Activated effector memory CD4-positive, alpha-beta T cell treated with Interleukin-2 at 50 U/mL for 16 hours (primary cell): ENCODE results near the gene UNC5B.
A peak's percentile ranks its signal among the peaks of the same experiment; 100 is the strongest.

ENCODE experiments used
- DNase-seq: peaks from one replicate; pipeline ENCODE4 v3.0.0-alpha.2; 2020

Gene UNC5B

DNA sequence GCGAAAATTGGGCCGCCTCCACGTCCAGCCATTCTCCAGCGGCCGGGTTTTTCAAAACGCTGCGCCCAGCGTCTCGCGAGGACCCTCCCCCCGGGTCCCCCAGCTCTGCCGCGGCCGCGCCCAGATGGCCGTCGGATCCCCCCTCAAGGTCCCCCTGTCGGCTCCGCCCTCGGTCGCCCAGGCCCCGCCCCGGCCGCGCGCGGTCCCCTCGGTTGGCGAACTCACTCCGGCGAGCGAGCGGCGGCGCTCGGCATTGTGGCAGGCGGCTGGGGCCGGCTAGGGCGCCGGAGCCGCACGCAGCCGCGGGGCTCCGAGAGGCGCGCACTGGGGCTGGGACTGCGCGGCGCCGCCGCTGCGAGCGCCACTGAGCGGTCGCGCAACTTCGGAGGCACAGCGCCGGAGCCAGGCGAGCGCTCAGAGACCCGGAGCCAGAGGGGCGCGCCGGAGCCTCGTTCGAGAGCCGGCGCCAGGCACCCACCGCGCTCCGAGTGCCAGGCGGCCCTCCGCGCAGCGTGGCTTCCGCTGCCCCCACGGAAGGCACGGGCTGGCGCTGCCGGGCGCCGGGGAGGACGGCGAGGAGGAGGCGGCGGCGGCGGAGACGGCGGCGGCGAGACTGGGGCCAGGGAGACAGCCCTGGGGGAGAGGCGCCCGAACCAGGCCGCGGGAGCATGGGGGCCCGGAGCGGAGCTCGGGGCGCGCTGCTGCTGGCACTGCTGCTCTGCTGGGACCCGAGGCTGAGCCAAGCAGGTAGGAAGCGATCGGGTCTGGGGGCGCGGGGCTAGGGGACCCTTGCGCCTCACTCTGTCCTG lies at the start of gene UNC5B:
Gene UNC5B (plus strand): TSS at position 253 of the 809 bp plus-strand sequence. CDS start 416 bp downstream, at position 669.
- peak; percentile 15 for DNase-seq

DNA sequence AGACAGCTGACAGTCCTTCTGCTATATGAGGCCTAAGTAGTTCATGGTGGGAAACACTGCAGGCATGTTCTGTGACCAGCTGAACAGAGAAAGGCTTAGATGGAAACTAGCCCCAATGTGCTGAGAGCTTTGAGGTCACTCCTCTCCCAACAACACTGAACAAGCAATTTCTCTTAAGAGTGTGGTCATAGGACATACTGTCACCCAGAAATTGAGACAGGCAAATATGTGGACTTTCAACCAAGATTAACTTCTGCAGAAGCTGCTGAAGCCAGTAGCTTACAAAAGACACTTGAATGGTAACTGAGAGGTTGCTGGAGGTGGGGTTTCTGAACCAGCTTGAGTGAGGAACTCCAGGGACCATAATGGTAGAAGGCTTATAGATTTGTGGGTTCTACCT lies 38.9 kb upstream of the UNC5B start:
- no peak for DNase-seq

DNA sequence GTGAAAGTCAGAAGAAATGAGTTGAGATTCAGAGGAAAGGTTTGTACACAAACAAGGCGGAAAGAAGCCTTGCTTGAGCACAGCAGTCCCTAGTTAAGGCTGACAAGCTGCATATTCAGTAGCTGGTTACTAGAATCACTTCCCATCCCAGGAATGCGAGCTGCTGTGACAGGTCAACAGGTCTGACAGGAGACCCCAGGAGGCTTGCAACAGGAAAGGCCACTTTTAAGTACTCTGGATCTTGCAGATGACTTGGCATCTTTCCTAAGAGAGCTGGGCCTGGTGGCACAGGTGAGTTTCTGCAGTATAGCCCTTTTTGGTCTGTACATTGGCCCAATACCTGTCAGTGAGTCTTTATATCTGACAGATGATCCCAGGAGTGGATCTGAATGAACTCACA lies 35.7 kb upstream of the UNC5B start:
- DNase-seq: no peak

DNA sequence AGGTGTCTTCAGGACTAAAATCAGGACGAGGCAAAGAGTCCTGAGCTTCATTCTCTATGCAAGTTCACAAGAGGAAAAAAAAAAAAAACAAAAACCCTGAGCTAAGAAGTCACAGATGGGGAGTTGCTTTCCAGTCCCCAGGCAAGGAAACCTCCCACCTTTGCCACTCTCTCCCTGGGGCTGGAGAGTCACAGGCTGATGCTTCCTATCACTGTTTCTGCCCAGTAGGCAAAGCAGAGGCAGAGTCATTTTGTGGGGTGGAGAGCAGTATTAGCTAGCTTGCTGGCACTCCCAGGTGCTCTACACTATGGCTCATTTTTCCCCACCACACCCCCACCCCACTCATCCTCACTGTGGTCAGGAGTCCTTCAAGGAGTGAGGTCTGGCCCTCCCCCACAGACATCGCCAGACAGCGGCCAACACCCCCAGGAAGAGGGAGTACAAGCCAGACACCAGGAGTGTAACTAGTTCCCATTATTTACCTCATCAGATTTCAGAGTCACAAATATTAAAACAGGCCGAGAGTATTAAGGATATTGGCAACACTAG lies 34.6 kb upstream of the UNC5B start:
- no peak for DNase-seq

DNA sequence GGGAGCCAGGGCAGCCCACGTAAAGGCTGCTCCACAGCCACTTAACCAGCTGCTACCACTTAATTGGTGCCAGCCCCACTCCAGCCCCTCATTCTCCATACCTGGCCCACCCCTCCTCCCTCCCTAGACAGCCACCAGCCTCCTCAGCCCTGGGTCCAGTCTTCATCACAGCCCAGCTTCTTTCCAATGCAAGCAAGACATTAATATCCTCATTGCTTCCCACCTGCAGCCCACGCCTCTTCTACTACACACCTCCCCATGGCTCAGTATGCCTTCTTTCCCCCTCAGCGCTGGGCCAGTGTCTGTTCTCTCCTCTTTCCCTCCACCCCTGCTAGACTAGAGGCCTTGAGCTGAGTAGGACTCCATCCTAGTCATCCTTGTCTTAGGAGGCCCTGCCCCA lies 33.5 kb upstream of the UNC5B start:
- no peak for DNase-seq

DNA sequence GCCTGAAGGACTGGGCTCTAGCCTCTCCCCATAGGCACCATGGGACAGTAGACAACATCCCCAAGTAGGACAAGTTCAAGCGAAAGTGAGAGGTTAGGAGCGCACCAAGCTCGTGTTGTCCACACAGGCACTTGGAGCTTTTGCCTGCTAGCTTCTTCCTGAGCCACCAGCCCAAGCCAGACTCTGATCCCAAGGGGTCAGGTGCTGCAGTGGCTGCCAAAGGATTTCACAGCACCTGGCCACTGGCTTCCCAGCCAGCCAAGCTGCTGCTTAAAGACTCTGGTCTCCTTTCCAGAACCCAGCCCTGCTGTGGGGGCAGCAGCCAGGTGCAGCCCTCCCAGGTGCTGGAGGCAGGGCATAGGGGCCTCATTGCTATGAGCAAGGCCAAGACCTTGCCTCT lies 33.0 kb upstream of the UNC5B start:
- no peak for DNase-seq

DNA sequence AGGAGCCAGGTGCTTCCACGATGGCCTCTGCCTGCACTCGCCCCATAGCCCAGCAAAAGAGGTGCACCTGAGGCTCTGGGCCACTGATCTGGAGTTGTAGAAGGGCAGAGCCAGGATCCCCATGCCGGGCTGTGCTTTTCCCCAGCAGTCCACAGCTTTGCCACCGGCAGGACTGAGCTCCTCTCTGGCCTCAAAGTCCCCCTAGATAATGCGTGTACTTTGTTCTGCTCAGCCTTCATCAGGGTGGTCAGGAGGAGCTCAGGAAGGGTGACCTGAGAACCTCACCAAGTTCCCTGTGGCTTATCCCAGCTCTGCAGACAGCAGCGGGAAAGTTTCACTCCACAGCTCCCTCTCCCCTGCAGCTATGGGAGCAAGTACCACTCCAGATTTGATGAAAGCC lies 27.9 kb upstream of the UNC5B start:
- DNase-seq: no peak

DNA sequence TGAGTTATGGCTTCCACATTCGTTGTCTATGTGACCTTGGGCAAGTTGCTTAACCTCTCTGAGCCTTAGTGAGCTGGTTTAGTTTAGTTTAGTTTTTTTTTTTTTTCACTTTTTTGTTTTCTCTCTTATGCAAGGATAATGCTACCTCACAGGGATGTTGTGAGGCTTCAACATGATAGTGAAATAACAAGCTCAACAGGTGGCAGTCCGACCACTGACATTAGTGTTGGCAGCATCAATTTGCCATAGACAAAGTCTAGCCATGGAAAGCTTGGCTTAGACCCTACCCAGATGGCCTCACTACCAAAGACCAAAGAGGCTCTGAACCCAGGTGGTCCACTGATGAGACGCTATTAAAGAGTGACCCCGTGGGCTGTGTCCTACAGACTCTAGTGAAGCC lies 27.2 kb upstream of the UNC5B start:
- no peak for DNase-seq

DNA sequence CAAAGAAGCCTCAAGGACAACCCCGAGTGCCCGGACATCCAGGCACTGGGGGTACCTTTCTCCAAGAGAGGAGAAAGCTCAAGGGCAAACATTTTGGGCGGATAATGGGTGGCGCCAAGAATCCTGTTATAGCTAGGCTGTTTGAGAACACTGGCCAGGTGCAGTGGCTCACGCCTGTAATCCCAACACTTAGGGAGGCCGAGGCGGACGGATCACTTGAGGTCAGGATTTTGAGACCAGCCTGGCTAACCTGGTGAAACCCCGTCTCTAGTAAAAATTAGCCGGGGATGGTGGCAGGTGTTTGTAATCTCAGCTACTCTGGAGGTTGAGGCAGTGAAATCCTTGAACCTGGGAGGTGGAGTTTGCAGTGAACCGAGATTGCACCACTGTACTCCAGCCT lies 25.2 kb upstream of the UNC5B start:
- no peak for DNase-seq

DNA sequence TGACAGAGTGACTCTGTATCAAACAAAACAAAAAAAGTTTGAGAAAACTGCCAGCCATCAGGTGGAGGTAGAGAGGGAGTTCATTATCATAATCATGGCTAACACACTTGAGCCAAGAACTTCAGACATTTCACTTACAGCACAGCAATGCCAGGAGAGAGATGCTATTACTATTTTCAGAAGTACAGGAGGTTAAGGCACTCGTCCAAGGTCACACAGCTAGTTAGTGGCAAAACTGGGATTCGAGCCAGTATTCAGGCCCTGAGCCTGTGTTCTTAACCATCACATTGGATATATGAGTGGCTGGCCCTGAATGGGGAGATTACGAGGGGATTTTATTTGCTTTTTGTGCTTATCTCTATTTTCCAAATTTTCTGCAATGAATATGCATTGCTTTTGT lies 24.8 kb upstream of the UNC5B start:
- no peak for DNase-seq

DNA sequence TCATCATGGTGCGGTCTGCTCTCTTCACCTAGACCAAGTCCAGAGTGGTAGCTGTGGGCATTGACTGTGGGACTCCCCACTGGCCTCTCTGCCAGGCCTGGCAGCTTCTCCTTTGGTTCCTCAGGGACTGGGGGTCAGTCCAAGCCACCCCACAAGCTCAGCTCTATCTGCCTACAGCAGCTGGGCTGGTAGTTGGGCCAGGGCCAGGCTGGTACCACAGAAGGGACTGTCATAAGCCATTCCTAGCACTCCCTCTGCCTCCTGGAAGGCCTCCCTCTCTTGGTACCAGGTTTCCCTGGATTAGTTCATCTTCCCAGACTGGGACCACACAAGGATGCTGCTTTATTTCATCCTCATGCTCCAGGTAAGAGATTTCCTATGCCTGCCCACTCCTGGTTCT lies 24.2 kb upstream of the UNC5B start:
- DNase-seq: no peak

DNA sequence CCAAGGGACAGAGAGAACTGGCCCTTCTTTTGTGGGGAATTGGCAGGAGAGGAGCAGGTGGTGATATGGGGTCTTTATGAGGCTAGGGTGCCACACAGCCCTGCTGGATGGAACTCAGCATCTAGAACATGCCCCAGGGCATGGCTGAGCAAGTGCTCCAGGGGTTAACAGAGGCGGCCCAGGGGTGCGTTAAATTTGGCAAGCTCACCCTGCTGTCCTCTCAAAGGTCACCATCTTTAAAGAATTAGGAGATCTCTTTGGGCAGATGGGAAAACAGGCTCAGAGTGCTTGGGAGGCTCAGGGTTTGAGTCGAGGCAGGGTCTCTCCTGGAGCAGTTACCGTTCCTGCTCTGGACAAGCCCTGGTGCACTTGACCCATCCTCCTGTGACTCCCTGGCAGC lies 21.4 kb upstream of the UNC5B start:
- no peak for DNase-seq

DNA sequence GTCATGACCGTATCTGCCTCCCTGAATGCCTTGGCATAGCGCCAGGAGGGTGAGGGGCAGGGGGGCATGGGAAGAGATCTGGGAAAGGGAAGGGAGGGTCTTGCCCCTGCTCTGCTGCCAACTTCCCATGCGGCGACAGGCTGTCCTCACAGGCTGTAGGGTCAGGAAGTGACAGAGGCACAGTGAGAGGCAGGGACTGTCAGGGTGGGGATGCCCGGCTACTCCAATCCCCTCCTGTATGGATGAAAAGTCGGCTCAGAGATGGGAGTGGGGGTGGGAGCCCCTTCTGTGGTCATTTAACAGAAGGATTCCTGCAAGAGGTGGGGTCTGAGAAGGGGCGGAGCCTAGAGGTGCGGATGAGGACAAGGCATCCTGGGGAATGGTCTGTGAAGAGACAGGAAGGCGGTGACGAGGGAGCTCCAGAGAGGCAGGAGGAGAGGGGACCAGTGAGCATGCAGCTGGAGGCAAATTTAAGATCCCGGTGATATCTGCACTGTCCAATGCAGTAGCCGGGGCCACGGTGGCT lies 20.8 kb upstream of the UNC5B start:
- DNase-seq: no peak

DNA sequence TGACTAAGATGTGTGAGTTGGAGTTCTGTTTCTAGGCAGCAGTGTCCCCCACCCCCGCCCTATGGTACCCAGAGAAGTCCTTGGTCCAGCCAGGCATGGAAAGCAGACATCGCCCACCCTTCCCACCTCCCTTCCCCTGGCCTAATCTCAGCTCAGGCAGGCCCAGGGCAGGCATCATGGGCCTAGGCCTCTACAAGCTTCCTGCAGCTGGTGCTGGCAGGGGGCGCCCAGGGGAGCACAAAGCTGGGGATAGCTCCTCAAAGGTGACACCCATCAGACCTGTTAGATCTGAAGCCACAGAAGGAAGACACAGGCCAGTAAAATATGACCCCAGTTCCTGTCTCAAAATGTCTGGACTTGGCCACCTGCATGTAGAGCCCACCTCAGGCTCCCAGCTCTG lies 18.9 kb upstream of the UNC5B start:
- DNase-seq: no peak

DNA sequence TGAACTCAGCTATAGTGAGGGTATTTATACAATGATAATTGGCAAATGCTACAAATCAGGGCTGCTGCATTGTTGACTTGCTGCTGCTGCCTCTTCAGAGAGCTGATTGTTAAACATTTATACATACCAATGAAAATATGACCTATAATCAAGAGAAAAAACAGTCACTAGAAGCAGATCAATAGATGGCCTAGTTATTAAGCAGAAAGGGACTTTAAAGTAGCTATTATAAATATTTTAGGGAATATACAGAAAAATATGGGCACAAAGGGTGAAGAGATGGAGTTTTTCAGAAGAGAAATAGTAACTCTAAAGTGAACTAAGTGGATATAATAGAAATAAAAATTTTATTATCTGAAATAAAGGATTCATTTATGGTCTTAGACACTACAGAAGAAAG lies 14.4 kb upstream of the UNC5B start:
- DNase-seq: no peak

DNA sequence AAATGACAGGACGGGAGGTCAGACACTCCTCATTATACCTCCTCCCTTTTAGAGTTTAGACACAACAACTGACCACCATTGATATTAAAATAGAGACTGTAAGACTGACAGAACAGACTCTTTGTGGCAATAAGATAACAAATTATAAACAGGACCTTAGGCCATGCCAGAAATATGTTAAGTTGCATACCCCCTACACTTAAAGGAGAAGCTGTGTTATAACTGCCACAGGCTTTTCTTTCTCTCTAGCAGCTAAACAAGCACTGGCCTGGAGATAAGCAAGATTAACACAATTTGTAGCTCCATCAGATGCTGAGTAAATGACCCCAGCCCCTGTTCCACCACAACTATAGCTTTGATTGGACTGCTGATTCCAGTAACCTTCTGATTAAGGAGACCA lies 10.5 kb upstream of the UNC5B start:
- no peak for DNase-seq

DNA sequence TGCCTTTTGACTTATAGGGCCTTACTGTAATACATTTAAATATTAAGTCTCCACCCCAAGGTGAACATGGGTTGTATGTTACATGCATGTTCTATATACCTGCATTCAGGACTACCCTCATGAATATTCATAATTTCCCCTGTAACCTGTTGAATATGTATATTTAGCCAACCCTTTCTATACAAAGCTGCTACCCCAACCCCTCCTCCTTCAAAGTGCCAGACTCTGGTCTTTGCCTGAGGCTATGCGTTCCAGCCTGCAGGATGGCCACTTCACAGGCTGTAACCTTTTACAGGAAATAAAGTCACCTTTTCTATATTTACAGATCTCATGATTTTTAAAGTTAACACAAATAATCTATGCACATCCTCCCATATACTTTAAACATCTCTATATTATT lies 10.1 kb upstream of the UNC5B start:
- no peak for DNase-seq

DNA sequence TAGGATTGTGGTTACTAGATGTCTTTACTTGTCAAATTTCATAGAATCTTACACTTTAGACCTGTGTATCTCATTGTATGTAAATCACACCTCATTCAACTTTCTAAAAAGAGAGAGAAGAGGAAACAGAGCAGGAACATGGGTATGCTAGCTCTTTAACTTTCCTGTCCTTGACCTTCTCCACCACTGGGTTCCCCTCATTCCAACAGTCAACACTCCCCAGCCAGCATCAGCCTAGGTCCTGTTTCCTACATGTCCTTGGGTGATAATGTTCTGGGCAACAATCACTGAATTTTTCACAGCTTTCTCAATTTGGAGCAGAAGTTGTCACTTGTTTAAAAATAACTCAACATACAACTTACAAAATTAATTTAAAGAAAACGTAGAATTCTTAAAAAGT lies 9.2 kb upstream of the UNC5B start:
- DNase-seq: no peak

DNA sequence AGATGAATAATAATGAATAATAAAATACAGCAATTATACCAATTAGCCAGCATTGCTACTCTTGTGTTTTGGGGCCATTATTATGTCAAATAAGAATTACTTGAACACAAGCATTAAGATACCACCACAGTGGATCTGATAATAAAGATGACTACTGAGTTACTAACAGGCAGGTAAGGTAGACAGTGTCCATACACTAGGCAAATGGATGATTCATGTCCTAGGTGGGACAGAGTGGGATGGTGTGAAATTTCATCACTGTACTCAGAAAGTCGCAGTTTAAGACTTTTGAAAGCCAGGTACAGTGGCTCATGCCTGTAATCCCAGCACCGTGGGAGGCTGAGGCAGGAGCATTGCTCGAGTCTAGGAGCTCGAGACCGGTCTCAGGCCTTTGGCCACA lies 8.7 kb upstream of the UNC5B start:
- no peak for DNase-seq

DNA sequence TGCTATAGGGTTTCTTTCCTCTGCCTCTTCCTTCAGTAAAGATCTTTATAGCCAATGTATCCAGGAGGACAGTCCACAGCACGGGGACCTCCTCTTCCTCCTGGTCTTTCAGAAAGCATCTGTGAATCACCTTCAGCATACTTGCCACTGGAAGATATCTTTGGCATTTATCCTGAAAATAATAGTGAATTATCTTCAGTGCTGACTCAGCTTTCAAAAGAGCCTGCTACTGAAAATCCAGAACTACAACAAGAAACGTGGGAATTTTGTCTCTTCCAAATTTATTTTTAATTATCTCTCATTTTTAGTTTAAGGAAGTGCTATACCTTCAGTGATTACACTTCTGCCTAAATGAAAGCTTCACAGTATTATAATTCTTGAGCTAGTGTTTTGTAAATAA lies 7.6 kb upstream of the UNC5B start:
- no peak for DNase-seq

DNA sequence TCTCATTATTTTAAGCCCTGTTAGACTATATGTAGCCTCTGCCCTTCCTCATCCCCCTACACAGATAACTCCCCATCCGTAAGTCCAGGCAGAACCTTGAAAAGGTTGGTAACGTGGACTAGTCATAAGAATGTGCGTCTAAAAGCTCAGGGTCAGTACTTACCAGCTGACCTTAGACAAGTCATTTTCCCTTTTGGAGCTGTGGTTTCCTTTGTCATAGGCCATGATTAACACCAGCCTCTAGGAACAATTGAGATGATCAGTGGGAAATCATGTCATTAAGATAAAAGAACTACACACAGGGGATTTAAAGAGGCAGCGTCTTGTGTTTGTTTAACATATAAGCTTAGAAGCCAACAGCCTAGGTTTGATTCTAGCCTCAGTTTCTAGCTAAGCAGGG lies 6.9 kb upstream of the UNC5B start:
- no peak for DNase-seq

DNA sequence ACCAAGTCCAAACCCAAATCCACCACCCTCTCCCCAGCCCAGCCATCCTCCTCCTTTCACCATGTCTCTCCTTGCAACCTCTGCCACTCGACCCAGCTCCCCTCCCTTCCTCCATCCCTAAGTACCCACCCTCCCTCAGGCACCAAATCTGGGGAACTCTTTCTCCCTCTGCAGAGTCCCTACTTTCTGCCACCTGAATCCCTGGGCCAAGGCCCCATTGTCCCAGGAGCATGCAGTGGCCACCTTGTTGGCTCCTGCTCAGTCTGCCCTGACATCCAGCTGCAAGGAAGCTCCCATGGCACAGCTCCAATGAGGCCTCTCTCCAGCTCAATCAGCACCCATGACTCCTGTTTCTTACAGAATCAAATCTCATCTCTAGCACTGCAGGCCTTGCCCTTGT lies 5.5 kb upstream of the UNC5B start:
- no peak for DNase-seq

DNA sequence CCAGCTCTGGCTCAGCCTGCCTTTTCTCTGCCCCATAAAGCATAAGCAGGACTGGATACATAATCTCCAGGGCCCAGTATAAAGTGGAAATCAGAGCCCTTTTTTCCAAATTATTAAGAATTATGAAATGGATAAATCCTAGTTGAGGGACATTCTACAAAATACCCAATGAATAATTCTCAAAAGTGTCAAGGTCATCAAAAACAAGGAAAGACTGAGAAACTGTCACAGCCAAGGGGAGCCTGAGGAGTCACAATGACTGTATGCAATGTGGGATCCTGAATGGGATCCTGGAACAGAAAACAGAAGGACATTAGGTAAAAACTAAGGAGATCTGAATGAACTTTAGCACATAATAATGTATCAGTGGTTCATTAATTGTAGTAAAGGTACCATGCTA lies 4.8 kb upstream of the UNC5B start:
- DNase-seq: no peak

DNA sequence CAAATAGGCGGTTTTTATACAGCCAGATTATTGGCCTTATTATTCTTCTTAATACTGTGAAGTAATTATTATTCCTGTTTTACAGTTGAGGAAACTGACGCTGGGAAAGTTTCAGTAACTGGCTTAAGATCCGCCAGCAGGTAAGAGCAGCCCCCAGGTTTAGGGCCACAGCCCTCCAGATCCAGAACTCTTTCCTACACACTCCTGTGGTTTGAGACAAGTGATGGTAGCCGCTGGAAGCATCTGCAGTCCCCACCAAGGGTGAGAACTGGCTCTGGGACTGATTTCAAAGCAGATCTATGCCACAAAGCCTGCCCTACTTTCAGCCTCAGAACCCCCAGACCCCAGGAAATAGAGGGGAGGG lies 3.0 kb upstream of the UNC5B start:
- no peak for DNase-seq
